Lower leg skin (tissue), 4 donors: ENCODE results near the gene SLC38A4. TPM values are rescaled to one million over a fixed set of nuclear protein-coding genes. Genes with fewer than 3 reads are reported as not detected.

Experiments
- DNase-seq, 2 donors: peaks; one replicate each; pipeline ENCODE4 v3.0.0-alpha.2; 2019; ENCODE audit warnings: low spot score in 2 of 2
- H3K4me3 ChIP-seq: fragments of 200-600 bp; sonication (generic); 2 replicates; pipeline ENCODE4 v1.5.1; 2017; ENCODE audit warnings: mild to moderate bottlenecking, low read depth; ENCODE audit not compliant: poor library complexity, severe bottlenecking
- CTCF ChIP-seq, 3 donors: fragments of 450-650 bp; IDR thresholded peaks; one replicate each; pipeline ENCODE4 v1.5.1; 2016; ENCODE audit warnings: antibody characterized with exemption in 3 of 3, mild to moderate bottlenecking in 3 of 3, moderate library complexity in 2 of 3
- POLR2A ChIP-seq, 2 donors: fragments of 450-650 bp; IDR thresholded peaks; one replicate each; pipeline ENCODE4 v1.6.1; 2016 to 2017; ENCODE audit warnings: antibody characterized with exemption in 2 of 2, mild to moderate bottlenecking in 1 of 2, moderate library complexity in 1 of 2
- WGBS, 2 donors: methylation state at CpG; one replicate each; pipeline ENCODE4 v1.1.5; 2018; 5-methylcytosine and 5-hydroxymethylcytosine counted together
- intact Hi-C: fragments of 100-400 bp; cut with DNase I; formaldehyde crosslinking; loops from one replicate; pipeline ENCODE4 v1.15.0; 2023; ENCODE audit warnings: low total_unique reads
- total RNA-seq, 4 donors: library from RNA; depleted of rRNA; stranded (reverse); fragments of >200 nt; gene quantifications; one replicate each; pipeline ENCODE4 v1.1.0, GENCODE V29; 2016

Gene SLC38A4
- total RNA-seq, 4 donors from 2014 or later = 0.46 to 1.9 (median 0.88) TPM

GRCh38 chr12:46717868-46718267 is 107.9 kb downstream of the SLC38A4 start:
- no peak overlapping the region for H3K4me3 ChIP-seq
- TF ChIP-seq POLR2A (IDR thresholded peaks at IDR 0.05) = no peak
- TF ChIP-seq CTCF (IDR thresholded peaks at IDR 0.05) = no peak
- DNase-seq = no peak
- intact Hi-C loops = no loop called here
- WGBS, 2 donors = 86 to 87% methylated on average over 3 of the region's 3 CpGs

DNA sequence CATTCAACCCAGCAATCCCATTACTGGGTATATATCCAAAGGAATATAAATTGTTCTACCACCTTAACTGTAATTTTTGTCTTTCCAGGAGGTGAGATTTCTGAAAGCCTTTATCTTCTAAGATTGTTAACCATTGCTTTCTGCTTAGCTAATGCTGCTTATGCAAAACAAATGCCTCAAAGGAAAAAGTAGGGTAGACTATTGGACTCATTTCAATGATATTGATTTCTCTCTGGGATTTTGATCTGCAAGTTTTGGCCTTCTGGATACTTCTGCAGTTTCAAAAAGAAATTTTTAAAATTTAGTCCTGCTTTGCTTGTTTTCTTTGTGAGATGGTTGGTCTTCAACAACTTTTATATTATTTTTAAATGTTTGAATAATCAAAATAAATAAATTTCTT is 108.6 kb downstream of the SLC38A4 start:
- no peak for DNase-seq
- TF ChIP-seq CTCF (IDR thresholded peaks at IDR 0.05) = no peak
- no peak for TF ChIP-seq POLR2A (IDR thresholded peaks at IDR 0.05)
- intact Hi-C loops = no loop called here
- no peak overlapping the region for H3K4me3 ChIP-seq
